NOMO-1 treated with dmso at 0.1 percent for 144 hours (cell line): ENCODE data around the gene SUPV3L1.

ENCODE experiments used
- DNase-seq: peaks from one replicate; lab custom pipeline; 2025; ENCODE audit not compliant: unreplicated experiment; lab: John Stamatoyannopoulos, UW

The SUPV3L1 gene

DNA sequence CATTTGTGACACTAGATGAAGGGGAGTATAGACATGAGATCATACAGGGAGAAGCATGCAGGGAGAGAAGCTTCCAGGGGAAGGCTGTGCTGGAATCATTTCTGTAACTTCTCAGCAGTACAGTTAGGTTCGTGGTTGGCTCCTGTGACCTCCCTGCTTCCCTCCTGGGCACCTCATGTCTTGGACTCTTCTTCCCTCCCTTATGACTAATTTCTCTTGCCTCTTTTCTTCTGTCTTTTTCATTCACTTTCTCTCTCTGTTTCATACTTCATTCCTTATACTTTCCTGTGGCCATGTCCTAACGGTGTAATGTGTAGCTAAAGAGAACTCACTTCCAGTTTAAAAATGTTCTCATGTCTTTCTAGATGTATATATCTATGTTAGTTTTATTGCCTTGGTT lies 21.0 kb downstream of the SUPV3L1 start:
- no peak for DNase-seq

GRCh38 chr10:69202332-69202731 lies 22.3 kb downstream of the SUPV3L1 start:
- DNase-seq: no peak

- no peak for DNase-seq
These were observed 28.7 kb downstream of the SUPV3L1 start for GRCh38 chr10:69208761-69209160.

DNA sequence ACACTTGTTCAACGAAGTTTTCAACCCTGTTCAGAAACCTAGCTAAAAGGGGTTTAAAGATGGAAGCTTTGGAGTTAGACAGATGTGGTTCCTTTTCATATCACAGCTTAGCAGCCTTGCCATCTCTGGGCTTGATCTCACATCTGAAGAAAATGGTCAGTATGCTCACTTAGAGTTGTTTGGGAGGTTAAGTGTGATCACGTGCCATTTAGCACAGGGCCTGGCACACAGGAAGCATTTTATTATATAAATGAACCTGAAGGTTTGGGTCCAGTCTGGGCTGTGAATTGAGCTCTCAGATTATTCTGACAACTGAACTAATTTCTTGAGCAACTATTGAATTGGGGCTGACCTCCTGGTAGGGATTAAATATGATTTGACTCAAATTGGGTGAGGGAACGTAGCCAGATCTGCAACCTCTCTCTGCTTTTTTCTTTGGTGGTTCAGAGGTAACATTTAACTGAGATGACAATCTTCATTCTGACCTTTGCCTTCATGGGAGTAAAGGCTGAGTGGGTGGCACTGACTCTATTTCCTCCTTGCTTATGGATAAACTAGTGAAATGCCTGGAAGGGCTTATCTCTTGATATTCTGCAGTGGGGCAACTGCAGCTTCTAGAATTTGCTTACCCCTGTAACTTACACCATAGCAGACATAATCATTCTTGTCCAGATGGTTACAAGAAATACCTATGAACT lies 29.9 kb downstream of the SUPV3L1 start:
- DNase-seq: no peak

- DNase-seq: no peak
These were observed 31.1 kb downstream of the SUPV3L1 start for GRCh38 chr10:69211104-69211503.

- no peak for DNase-seq
These were observed 31.5 kb downstream of the SUPV3L1 start for GRCh38 chr10:69211524-69211923.

DNA sequence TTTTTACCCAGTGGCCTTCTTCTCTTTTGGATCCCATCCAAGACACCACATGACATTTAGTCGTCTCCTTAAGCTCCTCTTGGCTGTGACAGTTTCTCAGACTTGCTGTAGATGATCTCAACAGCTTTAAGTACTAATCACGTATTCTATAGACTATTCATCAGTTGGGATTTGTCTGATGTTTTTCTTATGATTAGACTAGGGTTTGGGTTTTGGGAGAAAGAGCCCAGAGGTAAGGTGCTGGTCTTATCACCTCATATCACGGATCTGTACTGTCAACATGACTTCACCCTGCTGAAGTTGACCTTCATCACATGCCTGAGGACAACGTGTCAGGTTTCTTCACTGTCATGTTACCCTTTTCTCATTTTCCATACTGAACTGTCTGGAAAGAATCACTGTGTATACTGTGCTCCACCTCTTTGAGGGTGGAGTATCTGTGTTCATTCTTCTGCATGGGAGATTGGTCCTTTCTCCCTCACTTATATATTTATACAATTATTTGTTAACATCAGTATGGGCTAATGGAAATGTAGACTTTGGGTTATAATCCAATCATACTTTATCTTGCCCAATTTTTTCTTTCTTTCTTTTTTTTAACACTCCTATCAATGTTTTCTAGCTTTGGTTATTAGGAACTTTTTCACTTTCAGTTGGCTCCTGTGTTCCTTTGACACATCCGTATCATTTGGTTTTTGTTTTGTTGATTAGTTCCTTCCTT lies 33.7 kb downstream of the SUPV3L1 start:
- DNase-seq: no peak

DNA sequence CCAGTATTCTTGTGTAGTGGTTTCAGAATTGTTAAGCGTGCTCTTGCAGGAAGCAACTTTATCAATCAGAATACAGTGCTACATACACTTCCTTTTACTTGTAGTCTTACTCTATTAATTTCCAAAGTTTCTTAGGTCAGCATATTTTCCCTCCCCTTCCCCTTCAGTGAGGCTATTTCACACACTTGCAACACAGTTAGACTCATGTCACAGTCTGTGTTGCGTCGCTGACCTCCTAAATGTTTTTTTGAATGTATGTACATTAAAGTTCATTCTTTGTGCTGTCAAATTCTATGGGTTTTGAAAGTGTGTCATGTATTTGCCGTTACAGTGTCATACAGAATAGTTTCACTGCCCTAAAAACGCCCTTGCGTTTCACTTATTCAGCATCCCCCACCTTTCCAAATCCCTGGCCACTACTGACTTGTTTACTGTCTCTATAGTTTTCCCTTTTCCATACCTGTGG lies 34.7 kb downstream of the SUPV3L1 start:
- DNase-seq: no peak

DNA sequence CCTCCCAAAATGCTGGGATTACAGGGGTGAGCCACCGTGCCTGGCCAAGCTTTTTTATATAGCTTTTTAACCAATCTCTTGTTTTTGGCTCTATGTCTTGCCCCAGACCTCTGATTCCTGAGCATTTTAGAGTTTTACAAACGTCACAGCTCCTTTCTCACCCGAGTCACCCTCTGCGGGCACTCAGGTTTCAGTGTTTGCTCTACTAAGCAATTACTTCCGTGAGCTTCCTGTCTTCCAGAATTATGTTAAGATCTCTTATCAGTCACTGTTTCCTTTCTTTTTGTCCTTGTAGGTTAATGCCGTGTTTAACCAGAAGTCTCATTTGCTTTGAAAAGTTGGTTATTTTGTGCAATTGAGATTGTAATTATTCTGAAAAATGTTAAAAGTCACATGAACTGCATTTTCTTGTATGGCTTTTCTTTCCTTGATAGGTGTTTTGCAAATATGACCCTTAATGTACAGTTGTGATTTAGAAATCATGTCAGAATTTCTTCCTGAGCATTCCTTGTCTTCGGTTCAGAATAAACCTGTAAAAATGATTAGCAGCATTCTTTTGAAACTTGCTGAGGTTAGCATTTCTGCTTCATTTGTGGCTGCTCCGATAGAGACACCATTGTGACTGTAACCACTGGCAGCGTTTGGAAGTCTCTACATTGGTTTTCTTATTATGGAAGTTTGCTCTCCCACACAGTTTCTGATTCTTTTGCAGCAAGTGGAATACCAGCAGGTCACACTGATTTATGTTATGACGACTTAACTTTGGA lies 35.6 kb downstream of the SUPV3L1 start:
- DNase-seq: no peak

GRCh38 chr10:69216577-69217118 lies 36.6 kb downstream of the SUPV3L1 start:
- no peak for DNase-seq

- no peak for DNase-seq
These were observed 37.2 kb downstream of the SUPV3L1 start for GRCh38 chr10:69217119-69217754.

DNA sequence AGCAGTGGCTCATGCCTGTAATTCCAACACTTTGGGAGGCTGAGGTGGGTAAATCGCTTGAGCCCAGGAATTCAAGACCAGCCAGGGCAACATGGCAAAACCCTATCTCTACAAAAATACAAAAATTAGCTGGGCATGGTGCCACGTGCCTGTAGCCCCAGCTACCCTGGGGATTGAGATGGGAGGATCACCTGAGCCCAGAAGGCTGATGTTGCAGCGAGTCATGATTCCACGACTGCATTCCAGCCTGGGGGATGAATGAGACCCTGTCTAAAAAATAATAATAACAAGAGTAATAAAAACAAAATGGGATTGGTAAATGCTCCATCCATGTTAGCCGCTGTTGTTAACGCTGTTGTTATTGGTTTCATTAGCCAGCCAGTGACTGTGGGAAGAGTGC lies 38.8 kb downstream of the SUPV3L1 start:
- no peak for DNase-seq

DNA sequence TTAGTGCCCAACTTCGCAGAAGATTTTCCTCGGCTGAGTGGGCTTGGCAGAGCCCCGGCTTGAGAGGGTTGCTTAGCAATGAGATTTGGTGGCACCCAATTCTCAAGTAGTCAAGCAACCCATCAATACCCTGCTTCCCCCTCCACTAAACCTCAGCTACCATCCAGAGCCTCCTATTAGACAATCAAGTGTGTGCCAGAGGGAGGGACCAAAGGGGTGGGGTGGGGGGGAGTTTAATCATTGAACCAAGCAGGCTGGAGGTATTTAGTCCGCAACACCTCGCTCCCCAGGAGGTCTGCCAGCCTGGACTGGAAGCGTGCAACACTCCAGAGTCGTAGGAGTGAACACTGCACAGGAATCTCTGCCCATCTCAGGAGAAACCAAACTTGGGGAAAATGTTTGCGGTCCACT lies 40.0 kb downstream of the SUPV3L1 start, which contains the start of gene HKDC1:
Gene HKDC1, plus strand, starts transcription at position 292 of the 411 bp plus-strand sequence. Its CDS starts 104 bp downstream, at position 396.
- DNase-seq: no peak

DNA sequence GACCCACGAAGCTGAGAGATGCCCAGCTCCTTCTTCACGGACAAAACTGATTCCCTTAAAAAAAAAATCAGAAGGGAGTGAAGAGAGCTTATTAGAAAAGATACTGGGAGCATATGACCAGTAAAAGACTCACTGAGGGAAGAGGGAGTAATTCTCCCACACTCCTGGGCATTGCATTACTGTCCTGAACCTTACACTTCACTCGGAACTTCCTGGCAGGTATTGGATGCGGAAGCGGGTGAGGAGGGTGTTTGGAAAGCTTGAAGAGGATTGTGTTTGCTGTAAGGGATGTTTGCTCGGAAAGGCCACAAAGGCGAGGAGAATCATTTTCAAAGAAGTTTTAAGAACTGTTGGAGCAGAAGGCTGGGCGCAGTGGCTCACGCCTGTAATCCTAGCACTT lies 40.5 kb downstream of the SUPV3L1 start:
- DNase-seq: no peak

DNA sequence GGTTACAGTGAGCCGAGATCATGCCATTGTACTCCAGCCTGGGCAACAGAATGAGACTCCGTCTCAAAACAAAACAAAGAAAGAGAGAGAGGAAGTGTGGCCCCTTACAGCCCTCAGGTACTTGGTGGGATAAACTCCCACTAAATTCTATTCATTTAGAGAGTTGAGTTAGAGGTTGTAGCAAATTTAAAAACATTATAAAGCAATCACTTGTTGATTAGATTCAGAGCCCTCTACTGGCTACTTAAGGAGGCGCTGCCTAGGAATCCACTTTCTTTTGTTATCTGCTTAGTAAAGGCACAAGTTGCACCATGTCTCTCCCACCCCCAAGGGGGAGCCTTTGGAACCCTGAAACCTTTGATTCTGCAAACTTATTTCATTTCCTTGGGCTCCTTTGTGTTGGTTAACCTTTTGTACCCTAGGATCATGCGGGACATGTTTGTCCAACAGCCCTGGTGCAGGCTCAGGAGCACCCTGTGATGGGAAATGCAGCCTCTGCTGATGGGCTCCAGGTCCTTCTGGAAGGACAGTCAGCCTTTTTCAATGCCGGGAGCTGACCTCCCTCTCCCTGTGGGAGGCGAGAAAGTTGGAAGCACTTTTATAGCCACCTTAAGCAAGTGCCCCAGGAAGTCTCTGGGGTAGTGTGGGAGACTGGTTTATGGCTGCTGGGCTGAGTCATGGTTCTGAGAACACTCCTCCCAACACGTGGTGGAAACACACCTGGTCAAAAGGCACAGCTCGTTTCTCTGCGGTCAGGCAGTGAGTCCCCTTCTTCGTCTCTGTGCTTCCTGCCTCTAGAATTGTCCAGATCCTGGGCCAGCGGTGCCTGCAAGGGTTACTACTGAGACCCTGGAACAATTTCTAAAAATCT lies 42.4 kb downstream of the SUPV3L1 start:
- DNase-seq: no peak

GRCh38 chr10:69223028-69223342 lies 43.0 kb downstream of the SUPV3L1 start:
- no peak for DNase-seq

DNA sequence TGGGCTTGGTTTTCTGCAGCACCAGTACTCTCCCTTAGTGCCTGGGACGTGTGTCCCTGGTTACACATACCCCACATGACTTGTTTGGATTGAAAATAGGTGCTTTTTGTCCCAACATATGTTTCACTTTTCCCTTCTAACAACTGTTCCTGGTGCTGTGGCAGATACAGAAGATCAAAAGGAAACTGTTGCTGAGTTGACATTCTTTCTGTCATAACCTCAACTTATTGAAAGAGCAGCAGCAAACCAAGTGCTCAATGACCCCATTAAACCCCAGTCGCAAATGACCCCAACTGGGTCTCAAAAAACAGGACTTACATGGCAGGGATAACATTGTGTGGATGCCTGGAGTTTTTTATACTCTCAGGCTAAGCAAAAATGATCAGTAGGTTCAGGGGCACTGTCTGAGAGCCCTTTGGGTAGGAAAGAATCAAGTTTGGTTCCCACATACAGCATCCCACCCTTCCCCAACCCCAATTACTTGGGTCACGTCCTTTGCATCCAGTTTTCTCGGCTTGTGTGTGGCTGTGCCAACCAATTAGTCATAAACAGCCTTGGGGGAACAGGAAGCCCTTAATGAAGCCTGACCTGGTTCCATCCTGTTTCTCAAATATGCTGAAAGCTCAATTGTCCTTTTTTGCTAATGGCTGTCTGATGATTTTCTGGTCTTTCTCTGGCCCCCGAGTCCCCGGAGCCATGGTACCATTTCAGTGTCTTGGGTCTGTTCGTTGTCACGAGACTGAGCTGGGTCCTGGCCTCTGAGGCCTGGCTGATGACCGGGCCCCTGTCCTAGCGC lies 45.0 kb downstream of the SUPV3L1 start:
- DNase-seq: no peak

DNA sequence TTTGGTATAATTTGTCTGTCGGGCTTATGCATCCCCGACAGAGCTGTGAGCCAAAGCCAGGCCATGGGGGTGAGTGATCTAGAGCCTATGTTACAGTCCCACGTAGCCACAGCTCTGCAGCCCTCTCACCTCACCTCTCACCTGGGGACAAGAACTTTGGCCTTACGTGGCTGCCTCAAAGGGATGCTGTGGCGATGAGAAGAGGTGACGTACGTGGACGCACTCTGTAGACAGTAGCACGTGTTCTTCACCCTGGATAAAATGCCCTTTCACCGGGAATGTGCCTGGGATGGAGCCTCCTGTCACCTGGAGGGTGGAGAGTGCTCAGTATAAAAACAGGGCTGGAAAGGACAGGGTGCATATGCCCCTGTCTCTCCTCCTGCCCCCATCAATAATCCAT lies 45.6 kb downstream of the SUPV3L1 start:
- no peak for DNase-seq

DNA sequence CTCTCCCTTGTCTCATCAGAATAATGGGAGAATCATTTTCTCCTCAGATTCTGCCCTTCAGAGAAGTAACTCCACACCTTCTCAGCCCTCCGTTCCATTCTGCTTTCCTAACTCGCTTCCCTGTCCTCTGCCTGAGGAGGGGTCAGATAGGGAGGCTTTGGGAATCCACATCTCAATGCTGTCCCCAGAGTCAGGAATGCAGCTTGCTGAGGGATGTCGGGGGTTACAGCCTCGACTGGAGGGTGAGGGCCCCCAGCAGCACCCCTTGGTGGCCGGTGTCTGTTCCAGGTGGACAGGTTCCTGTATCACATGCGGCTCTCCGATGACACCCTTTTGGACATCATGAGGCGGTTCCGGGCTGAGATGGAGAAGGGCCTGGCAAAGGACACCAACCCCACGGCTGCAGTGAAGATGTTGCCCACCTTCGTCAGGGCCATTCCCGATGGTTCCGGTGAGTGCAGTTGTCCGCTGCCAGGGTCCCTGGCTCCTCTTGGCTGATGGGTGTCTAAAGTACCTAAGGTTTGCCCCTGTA lies 47.0 kb downstream of the SUPV3L1 start:
- DNase-seq: no peak
